Measurements from ENCODE around the gene PMEPA1. TPM values are rescaled to one million over a fixed set of nuclear protein-coding genes. Genes with fewer than 3 reads are reported as not detected.

PMEPA1 gene
- total RNA-seq, 1 experiment from 2014 or later: 163 TPM

GRCh38 chr20:57653910-57654309 is 55.9 kb downstream of the PMEPA1 start:
- Histone ChIP-seq H3K4me3 (no peak overlapping the region), H3F3A (ENCODE audit: insufficient read depth, low read depth) (peaks cover 80% of the 10 kb centered on the region), H2AFZ (no peak overlapping the region), H3K36me3 (ENCODE audit: low read depth) (peaks cover 46% of the 10 kb centered on the region; the same call in 1 of the 2 replicates), H3K9me2 (ENCODE audit: insufficient read depth) (no peaks in the 10 kb centered on the region), H3K27ac (no peak overlapping the region), H3K4me2 (no peak overlapping the region), H3K4me1 (replicated peaks; ENCODE audit: insufficient read depth) (no peaks in the 10 kb centered on the region), H3K79me2 (ENCODE audit: low read depth) (0 out of 2 replicates have a peak, but pooled peaks cover 26% of the 10 kb centered on the region), H3K27me3 (ENCODE audit: insufficient read depth, low read depth) (no peaks in the 10 kb centered on the region), H4K20me1 (ENCODE audit: insufficient read depth) (peaks cover 70% of the 10 kb centered on the region), H3K9me3 (ENCODE audit: insufficient read depth, low read depth) (no peaks in the 10 kb centered on the region)
- intact Hi-C loops (cut with micrococcal nuclease; ENCODE audit: unreplicated experiment): loop anchor here (1.0 to 2.0 kb wide), 4 partner anchors 45 to 555 kb away; no protein-coding TSS in a partner anchor
- no peak for TF ChIP-seq EZH2 (IDR thresholded peaks at IDR 0.05; ENCODE audit: low read depth)
- TF ChIP-seq, protein P1, sequence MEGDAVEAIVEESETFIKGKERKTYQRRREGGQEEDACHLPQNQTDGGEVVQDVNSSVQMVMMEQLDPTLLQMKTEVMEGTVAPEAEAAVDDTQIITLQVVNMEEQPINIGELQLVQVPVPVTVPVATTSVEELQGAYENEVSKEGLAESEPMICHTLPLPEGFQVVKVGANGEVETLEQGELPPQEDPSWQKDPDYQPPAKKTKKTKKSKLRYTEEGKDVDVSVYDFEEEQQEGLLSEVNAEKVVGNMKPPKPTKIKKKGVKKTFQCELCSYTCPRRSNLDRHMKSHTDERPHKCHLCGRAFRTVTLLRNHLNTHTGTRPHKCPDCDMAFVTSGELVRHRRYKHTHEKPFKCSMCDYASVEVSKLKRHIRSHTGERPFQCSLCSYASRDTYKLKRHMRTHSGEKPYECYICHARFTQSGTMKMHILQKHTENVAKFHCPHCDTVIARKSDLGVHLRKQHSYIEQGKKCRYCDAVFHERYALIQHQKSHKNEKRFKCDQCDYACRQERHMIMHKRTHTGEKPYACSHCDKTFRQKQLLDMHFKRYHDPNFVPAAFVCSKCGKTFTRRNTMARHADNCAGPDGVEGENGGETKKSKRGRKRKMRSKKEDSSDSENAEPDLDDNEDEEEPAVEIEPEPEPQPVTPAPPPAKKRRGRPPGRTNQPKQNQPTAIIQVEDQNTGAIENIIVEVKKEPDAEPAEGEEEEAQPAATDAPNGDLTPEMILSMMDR (conservative IDR thresholded peaks at IDR 0.05): no peak
- no TSS peak for BruUV-seq (replicated peaks)
- CTCF ChIA-PET: no interaction called here
- DNase-seq: no peak
- POLR2A ChIA-PET (ENCODE audit: unreplicated experiment): interaction anchor here (0.6 kb wide), 2 partner anchors 13 to 767 kb away, joined by 3 to 6 read pairs; no protein-coding TSS in a partner anchor

GRCh38 chr20:57653546-57653900 is 56.3 kb downstream of the PMEPA1 start:
- H3K9me3 ChIP-seq (ENCODE audit: insufficient read depth, low read depth): no peaks in the 10 kb centered on the region
- H3K79me2 ChIP-seq (ENCODE audit: low read depth): 0 out of 2 replicates have a peak, but pooled peaks cover 23% of the 10 kb centered on the region
- no peak for TF ChIP-seq EZH2 (IDR thresholded peaks at IDR 0.05; ENCODE audit: low read depth)
- TF ChIP-seq, protein P1 (conservative IDR thresholded peaks at IDR 0.05): no peak
- POLR2A ChIA-PET (ENCODE audit: unreplicated experiment): interaction anchor here (0.6 kb wide), 1 partner anchor 767 kb away, joined by 3 read pairs; no protein-coding TSS in a partner anchor
- DNase-seq: no peak
- peaks cover 82% of the 10 kb centered on the region for H3F3A ChIP-seq (ENCODE audit: insufficient read depth, low read depth)
- H3K27me3 ChIP-seq (ENCODE audit: insufficient read depth, low read depth): no peaks in the 10 kb centered on the region
- H3K4me2 ChIP-seq: no peak overlapping the region
- H2AFZ ChIP-seq: no peak overlapping the region
- intact Hi-C loops (cut with micrococcal nuclease; ENCODE audit: unreplicated experiment): no loop called here
- H3K27ac ChIP-seq: no peak overlapping the region
- no TSS peak for BruUV-seq (replicated peaks)
- H4K20me1 ChIP-seq (ENCODE audit: insufficient read depth): peaks cover 67% of the 10 kb centered on the region
- H3K9me2 ChIP-seq (ENCODE audit: insufficient read depth): no peaks in the 10 kb centered on the region
- CTCF ChIA-PET: no interaction called here
- peaks cover 46% of the 10 kb centered on the region; the same call in 1 of the 2 replicates for H3K36me3 ChIP-seq (ENCODE audit: low read depth)
- no peak overlapping the region for H3K4me3 ChIP-seq
- no peaks in the 10 kb centered on the region for H3K4me1 ChIP-seq (replicated peaks; ENCODE audit: insufficient read depth)

- peaks cover 43% of the 10 kb centered on the region; the same call in 1 of the 2 replicates for H3K36me3 ChIP-seq (ENCODE audit: low read depth)
- intact Hi-C loops (cut with micrococcal nuclease; ENCODE audit: unreplicated experiment): no loop called here
These were observed 56.9 kb downstream of the PMEPA1 start for GRCh38 chr20:57652606-57653545.

More at GRCh38 chr20:57652606-57653545, 56.9 kb downstream of the PMEPA1 start:
- H3K79me2 ChIP-seq (ENCODE audit: low read depth): 0 out of 2 replicates have a peak, but pooled peaks cover 17% of the 10 kb centered on the region
- no peaks in the 10 kb centered on the region for H3K27me3 ChIP-seq (ENCODE audit: insufficient read depth, low read depth)
- H3K4me1 ChIP-seq (replicated peaks; ENCODE audit: insufficient read depth): no peaks in the 10 kb centered on the region
- H2AFZ ChIP-seq: no peak overlapping the region
- H3K9me3 ChIP-seq (ENCODE audit: insufficient read depth, low read depth): no peaks in the 10 kb centered on the region
- BruUV-seq (replicated peaks): no TSS peak
- no peak overlapping the region for H3K4me3 ChIP-seq
- no peak overlapping the region for H3K4me2 ChIP-seq
- ChIA-PET POLR2A (ENCODE audit: unreplicated experiment) (interaction anchor here (0.5 kb wide), 1 partner anchor 479 kb away, joined by 3 read pairs; no protein-coding TSS in a partner anchor), CTCF (no interaction called here)
- TF ChIP-seq, protein P1 (conservative IDR thresholded peaks at IDR 0.05): no peak
- no peak for TF ChIP-seq EZH2 (IDR thresholded peaks at IDR 0.05; ENCODE audit: low read depth)
- no peak for DNase-seq
- peaks cover 82% of the 10 kb centered on the region for H3F3A ChIP-seq (ENCODE audit: insufficient read depth, low read depth)
- H4K20me1 ChIP-seq (ENCODE audit: insufficient read depth): peaks cover 66% of the 10 kb centered on the region
- H3K27ac ChIP-seq: no peak overlapping the region
- H3K9me2 ChIP-seq (ENCODE audit: insufficient read depth): no peaks in the 10 kb centered on the region
